ENCODE measurements around the gene DNAH7. TPM values are rescaled to one million over a fixed set of nuclear protein-coding genes. Genes with fewer than 3 reads are reported as not detected.

The DNAH7 gene
- total and polyA plus RNA-seq, 2 donors (not counting 1 experiment from before 2014, with no cell fraction given) = 0.37 to 0.99 TPM

- Histone ChIP-seq H3K9me3 (ENCODE audit: control insufficient read depth, insufficient read depth, low read depth, low read length) (no peaks in the 10 kb centered on the region), H3K9ac (ENCODE audit: insufficient read depth, low read length) (no peak overlapping the region), H3K27me3 (ENCODE audit: control insufficient read depth, insufficient read depth, low read length) (no peaks in the 10 kb centered on the region), H3K4me2 (ENCODE audit: extremely low read depth, insufficient read depth, low read length) (no peak overlapping the region), H3K27ac (ENCODE audit: insufficient read depth, low read length) (no peak overlapping the region), H2AFZ (ENCODE audit: low read length) (no peak overlapping the region), H4K20me1 (ENCODE audit: control insufficient read depth, extremely low read depth, insufficient read depth, low read length) (no peaks in the 10 kb centered on the region), H3K4me1 (ENCODE audit: control insufficient read depth, extremely low read depth, insufficient read depth, low read length) (no peaks in the 10 kb centered on the region), H3K79me2 (ENCODE audit: control insufficient read depth, insufficient read depth, low read length) (no peaks in the 10 kb centered on the region), H3K4me3 (replicated peaks in 1 of 4; ENCODE audit: control extremely low read depth in 1 of 4, insufficient read depth in 1 of 4, low read depth in 3 of 4, low read length in 4 of 4) (no peak overlapping the region), H3K36me3 (ENCODE audit: control insufficient read depth, insufficient read depth, low read length) (no peaks in the 10 kb centered on the region)
- no peak for DNase-seq (ENCODE audit: low read depth in 2 of 2)
- TF ChIP-seq CTCF (conservative IDR thresholded peaks at IDR 0.05 in 1 of 2, IDR thresholded peaks at IDR 0.05 in 1 of 2; ENCODE audit: low read depth in 1 of 2, low read length in 2 of 2) (no peak), EZH2 (IDR thresholded peaks at IDR 0.05; ENCODE audit: low read length, missing control alignments) (no peak)
Observed at GRCh38 chr2:195758846-195759245, 309.8 kb downstream of the DNAH7 start.

GRCh38 chr2:195756218-195756942 is 312.3 kb downstream of the DNAH7 start:
- H3K4me1 ChIP-seq (ENCODE audit: control insufficient read depth, extremely low read depth, insufficient read depth, low read length) = no peaks in the 10 kb centered on the region
- H4K20me1 ChIP-seq (ENCODE audit: control insufficient read depth, extremely low read depth, insufficient read depth, low read length) = no peaks in the 10 kb centered on the region
- peak in 1 of 2 donors; percentile 45 for DNase-seq (ENCODE audit: low read depth in 2 of 2)
- H3K36me3 ChIP-seq (ENCODE audit: control insufficient read depth, insufficient read depth, low read length) = no peaks in the 10 kb centered on the region
- no peak overlapping the region for H3K9ac ChIP-seq (ENCODE audit: insufficient read depth, low read length)
- H3K9me3 ChIP-seq (ENCODE audit: control insufficient read depth, insufficient read depth, low read depth, low read length) = no peaks in the 10 kb centered on the region
- no peak overlapping the region for H3K27ac ChIP-seq (ENCODE audit: insufficient read depth, low read length)
- H3K4me3 ChIP-seq (replicated peaks in 1 of 4; ENCODE audit: control extremely low read depth in 1 of 4, insufficient read depth in 1 of 4, low read depth in 3 of 4, low read length in 4 of 4) = no peak overlapping the region
- no peak for TF ChIP-seq CTCF (conservative IDR thresholded peaks at IDR 0.05 in 1 of 2, IDR thresholded peaks at IDR 0.05 in 1 of 2; ENCODE audit: low read depth in 1 of 2, low read length in 2 of 2)
- TF ChIP-seq EZH2 (IDR thresholded peaks at IDR 0.05; ENCODE audit: low read length, missing control alignments) = no peak
- no peak overlapping the region for H2AFZ ChIP-seq (ENCODE audit: low read length)
- no peaks in the 10 kb centered on the region for H3K27me3 ChIP-seq (ENCODE audit: control insufficient read depth, insufficient read depth, low read length)
- H3K79me2 ChIP-seq (ENCODE audit: control insufficient read depth, insufficient read depth, low read length) = no peaks in the 10 kb centered on the region
- H3K4me2 ChIP-seq (ENCODE audit: extremely low read depth, insufficient read depth, low read length) = no peak overlapping the region

GRCh38 chr2:195741191-195741590 is 327.4 kb downstream of the DNAH7 start:
- DNase-seq (ENCODE audit: low read depth in 2 of 2) = peak in 1 of 2 donors; percentile 62
- Histone ChIP-seq H3K9ac (ENCODE audit: insufficient read depth, low read length) (no peak overlapping the region), H3K9me3 (ENCODE audit: control insufficient read depth, insufficient read depth, low read depth, low read length) (no peaks in the 10 kb centered on the region), H3K4me1 (ENCODE audit: control insufficient read depth, extremely low read depth, insufficient read depth, low read length) (no peaks in the 10 kb centered on the region), H4K20me1 (ENCODE audit: control insufficient read depth, extremely low read depth, insufficient read depth, low read length) (no peaks in the 10 kb centered on the region), H3K36me3 (ENCODE audit: control insufficient read depth, insufficient read depth, low read length) (no peaks in the 10 kb centered on the region), H2AFZ (ENCODE audit: low read length) (no peak overlapping the region), H3K79me2 (ENCODE audit: control insufficient read depth, insufficient read depth, low read length) (no peaks in the 10 kb centered on the region), H3K4me2 (ENCODE audit: extremely low read depth, insufficient read depth, low read length) (no peak overlapping the region), H3K27ac (ENCODE audit: insufficient read depth, low read length) (no peak overlapping the region), H3K4me3 (replicated peaks in 1 of 4; ENCODE audit: control extremely low read depth in 1 of 4, insufficient read depth in 1 of 4, low read depth in 3 of 4, low read length in 4 of 4) (no peak overlapping the region), H3K27me3 (ENCODE audit: control insufficient read depth, insufficient read depth, low read length) (no peaks in the 10 kb centered on the region)
- TF ChIP-seq CTCF (conservative IDR thresholded peaks at IDR 0.05 in 1 of 2, IDR thresholded peaks at IDR 0.05 in 1 of 2; ENCODE audit: low read depth in 1 of 2, low read length in 2 of 2) (no peak), EZH2 (IDR thresholded peaks at IDR 0.05; ENCODE audit: low read length, missing control alignments) (no peak)

Data from fibroblast of lung (primary cell).